Progenitor cell of endocrine pancreas (in vitro differentiated cells): ENCODE measurements around the gene HMX1. TPM values are rescaled to one million over a fixed set of nuclear protein-coding genes. Genes with fewer than 3 reads are reported as not detected.

Experiments used
- DNase-seq: peaks from one replicate; pipeline ENCODE4 v3.0.0; 2021; ENCODE audit warnings: low spot score; ENCODE audit not compliant: unreplicated experiment
- H3K27ac Mint-ChIP-seq: 2 replicates; pipeline ENCODE4 v1.8.0; 2021; ENCODE audit warnings: mild to moderate bottlenecking, moderate library complexity, mixed read lengths
- H3K27me3 Mint-ChIP-seq: 2 replicates; pipeline ENCODE4 v1.8.0; 2021; ENCODE audit warnings: mixed read lengths
- H3K36me3 Mint-ChIP-seq: 2 replicates; pipeline ENCODE4 v1.8.0; 2022; ENCODE audit warnings: mixed read lengths; ENCODE audit not compliant: insufficient read depth
- H3K4me1 Mint-ChIP-seq: 2 replicates; pipeline ENCODE4 v1.8.0; 2021; ENCODE audit warnings: low read depth, mixed read lengths
- H3K4me3 Mint-ChIP-seq: 2 replicates; pipeline ENCODE4 v1.8.0; 2021; ENCODE audit warnings: low read depth, mild to moderate bottlenecking, moderate library complexity, mixed read lengths
- H3K9me3 Mint-ChIP-seq: 2 replicates; pipeline ENCODE4 v1.8.0; 2021; ENCODE audit warnings: low read depth, mixed read lengths
- total RNA-seq: library from RNA; stranded (reverse); gene quantifications from 2 replicates; pipeline ENCODE4 v1.2.1, GENCODE V29; 2021
- TF ChIP-seq, protein P1 (sequence below): fragments of 200-600 bp; sonication (generic); IDR thresholded peaks from one replicate; pipeline ENCODE4 v1.5.0; 2021; ENCODE audit warnings: antibody characterized with exemption, mild to moderate bottlenecking; ENCODE audit not compliant: unreplicated experiment

Gene HMX1
- total RNA-seq, 1 donor from 2014 or later, result 0.65 TPM

DNA sequence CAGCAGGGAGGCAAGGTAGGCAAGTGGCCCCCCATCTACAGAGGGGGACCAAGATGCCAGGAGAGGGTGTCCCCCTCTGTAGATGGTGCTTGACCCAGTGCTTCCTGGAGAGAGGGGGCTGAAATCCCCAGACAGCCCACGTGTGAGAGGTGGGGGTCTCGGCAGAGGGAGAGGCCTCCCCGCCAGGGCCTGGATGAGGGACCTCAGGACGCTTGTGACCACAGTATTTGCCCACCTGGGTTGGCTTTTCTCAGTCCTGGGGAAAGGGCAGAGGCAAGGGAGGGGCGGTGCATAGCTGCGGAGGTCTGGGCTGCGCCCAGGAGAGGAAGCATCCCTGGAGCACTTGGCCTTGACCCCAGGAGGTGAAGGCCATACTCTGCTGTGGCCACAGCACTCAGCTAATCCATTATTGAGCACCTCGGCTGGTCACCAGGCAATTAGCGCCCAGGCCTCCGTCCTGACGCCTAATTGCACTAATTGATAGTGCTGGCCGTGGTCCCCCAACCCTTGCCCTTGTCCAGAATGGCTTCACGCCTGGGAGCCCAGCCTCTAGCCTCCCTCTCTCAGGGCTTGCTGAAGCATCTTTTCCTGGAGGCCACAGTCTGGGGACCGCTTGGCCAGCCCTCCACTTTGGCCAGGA is 30.7 kb downstream of the HMX1 start:
- Mint-ChIP-seq H3K4me1 (peaks cover 3% of the 10 kb centered on the region), H3K36me3 (no peaks in the 10 kb centered on the region), H3K27me3 (peaks cover 37% of the 10 kb centered on the region), H3K9me3 (no peaks in the 10 kb centered on the region), H3K27ac (no peak overlapping the region), H3K4me3 (no peak overlapping the region)
- DNase-seq, result no peak
- TF ChIP-seq, protein P1, sequence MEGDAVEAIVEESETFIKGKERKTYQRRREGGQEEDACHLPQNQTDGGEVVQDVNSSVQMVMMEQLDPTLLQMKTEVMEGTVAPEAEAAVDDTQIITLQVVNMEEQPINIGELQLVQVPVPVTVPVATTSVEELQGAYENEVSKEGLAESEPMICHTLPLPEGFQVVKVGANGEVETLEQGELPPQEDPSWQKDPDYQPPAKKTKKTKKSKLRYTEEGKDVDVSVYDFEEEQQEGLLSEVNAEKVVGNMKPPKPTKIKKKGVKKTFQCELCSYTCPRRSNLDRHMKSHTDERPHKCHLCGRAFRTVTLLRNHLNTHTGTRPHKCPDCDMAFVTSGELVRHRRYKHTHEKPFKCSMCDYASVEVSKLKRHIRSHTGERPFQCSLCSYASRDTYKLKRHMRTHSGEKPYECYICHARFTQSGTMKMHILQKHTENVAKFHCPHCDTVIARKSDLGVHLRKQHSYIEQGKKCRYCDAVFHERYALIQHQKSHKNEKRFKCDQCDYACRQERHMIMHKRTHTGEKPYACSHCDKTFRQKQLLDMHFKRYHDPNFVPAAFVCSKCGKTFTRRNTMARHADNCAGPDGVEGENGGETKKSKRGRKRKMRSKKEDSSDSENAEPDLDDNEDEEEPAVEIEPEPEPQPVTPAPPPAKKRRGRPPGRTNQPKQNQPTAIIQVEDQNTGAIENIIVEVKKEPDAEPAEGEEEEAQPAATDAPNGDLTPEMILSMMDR, result no peak

DNA sequence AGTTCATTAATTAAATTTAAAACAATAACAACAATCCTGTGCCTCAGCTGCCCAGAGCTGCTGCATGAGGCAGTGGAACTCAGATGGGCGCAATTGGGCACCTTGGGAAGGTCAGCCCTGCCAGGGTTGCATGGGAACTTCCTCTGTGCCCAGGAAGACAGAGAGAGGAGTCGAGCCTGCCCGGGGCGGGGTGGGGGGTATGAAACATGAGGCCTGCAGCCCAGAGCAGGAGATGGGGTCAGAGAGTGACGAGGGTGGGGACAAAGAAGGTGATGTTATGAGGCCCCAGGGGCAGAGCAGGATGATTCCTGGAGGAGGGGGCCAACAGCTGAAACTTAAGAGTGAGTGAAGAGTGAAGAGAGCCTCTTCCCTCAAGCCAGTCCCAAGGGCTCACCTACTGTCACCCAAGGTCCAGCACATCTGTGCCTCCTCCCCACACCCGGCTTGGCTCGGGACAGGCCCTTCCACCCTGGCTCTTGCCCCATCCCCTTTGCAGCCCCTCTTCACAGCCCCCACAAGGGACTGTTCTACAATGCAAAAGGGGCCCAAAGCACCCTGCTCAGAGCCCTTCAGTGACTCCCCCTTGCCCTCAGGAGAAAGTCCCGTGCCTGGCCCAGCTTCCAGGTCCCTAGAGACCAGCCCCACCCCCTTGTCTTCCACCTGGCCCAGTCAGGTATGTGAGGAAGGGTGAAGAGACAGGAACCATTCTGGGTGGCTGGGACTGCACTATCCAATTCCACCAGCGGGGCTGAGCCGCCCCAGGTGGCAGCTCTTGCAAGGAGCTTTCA is 31.4 kb downstream of the HMX1 start:
- no peak for DNase-seq
- no peaks in the 10 kb centered on the region for H3K9me3 Mint-ChIP-seq
- TF ChIP-seq, protein P1, result peak; percentile 20
- peaks cover 31% of the 10 kb centered on the region for H3K27me3 Mint-ChIP-seq
- H3K27ac Mint-ChIP-seq, result no peak overlapping the region
- peaks cover 3% of the 10 kb centered on the region for H3K4me1 Mint-ChIP-seq
- no peak overlapping the region for H3K4me3 Mint-ChIP-seq
- H3K36me3 Mint-ChIP-seq, result no peaks in the 10 kb centered on the region

GRCh38 chr4:8838961-8839431 is 32.6 kb downstream of the HMX1 start:
- Mint-ChIP-seq H3K27me3 (peaks cover 28% of the 10 kb centered on the region), H3K36me3 (no peaks in the 10 kb centered on the region), H3K27ac (no peak overlapping the region), H3K4me1 (peaks cover 3% of the 10 kb centered on the region), H3K9me3 (no peaks in the 10 kb centered on the region), H3K4me3 (no peak overlapping the region)
- TF ChIP-seq, protein P1, result no peak
- no peak for DNase-seq

DNA sequence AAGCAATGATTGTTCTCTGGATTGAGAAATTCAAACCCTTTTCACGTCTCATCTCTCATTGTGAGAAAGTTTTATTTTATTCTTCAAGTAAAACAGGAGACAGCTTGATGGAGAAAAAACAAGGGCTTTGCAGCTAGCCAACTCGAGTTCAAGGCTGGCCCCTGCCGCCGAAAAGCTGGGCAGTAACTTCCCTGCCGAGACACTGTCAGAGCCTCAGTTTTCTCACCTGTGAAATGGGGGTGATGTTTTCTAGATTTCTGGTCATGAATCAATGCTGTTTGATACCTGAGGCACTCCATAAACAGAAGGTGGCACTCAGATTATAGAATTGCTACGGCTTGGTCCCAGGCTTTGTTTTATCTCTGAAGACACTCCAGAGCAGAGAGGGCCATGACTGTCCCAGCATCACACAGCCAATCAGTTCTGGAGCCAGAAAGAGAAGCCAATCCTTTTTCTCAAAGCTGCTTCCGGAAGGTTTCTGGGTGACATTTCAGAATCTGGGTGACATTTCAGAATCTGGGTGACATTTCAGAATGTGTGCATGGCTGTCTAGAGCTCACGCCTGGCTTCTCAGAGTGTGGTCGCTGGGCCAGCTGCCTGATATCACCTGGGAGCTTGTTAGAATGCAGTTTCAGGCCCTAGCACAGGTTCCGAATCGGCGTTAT is 33.2 kb downstream of the HMX1 start:
- H3K9me3 Mint-ChIP-seq, result no peaks in the 10 kb centered on the region
- peaks cover 23% of the 10 kb centered on the region for H3K27me3 Mint-ChIP-seq
- peaks cover 3% of the 10 kb centered on the region for H3K4me1 Mint-ChIP-seq
- H3K36me3 Mint-ChIP-seq, result no peaks in the 10 kb centered on the region
- no peak for DNase-seq
- no peak overlapping the region for H3K4me3 Mint-ChIP-seq
- TF ChIP-seq, protein P1, result no peak
- H3K27ac Mint-ChIP-seq, result no peak overlapping the region

DNA sequence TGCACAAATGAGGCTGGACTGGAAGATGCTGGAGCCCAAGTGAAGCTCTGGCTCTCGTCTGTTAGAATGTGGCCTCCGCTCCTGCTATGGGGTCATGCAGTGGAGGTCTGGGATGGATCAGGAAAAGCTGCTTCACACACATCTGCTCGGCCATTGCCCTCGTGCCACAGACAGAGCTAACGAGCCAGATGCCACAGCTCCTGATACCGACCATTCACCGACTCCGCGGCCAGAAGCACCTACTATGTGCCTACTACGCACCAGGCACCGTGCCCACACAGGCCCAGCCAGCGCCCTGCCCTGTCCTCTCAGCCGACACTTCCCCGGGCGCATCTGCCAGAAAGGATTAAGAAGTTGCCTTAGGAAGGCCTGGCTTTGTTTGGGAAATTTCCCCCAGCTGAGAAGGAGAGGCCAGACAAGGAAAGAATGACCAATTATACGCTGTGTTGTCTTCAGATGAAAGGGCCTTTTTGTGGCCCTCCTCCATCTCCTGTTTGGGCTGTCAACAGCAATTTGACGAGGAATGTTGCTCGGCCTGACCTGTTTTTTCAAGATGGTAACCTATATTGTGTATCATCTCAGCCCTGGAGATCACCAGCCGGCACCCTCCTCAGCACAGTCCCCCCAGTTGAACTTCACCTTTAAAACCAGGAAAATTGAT is 34.3 kb downstream of the HMX1 start:
- Mint-ChIP-seq H3K4me1 (peaks cover 3% of the 10 kb centered on the region), H3K27ac (peak overlapping the region; percentile 11), H3K36me3 (no peaks in the 10 kb centered on the region), H3K4me3 (no peak overlapping the region), H3K9me3 (no peaks in the 10 kb centered on the region), H3K27me3 (peaks cover 20% of the 10 kb centered on the region)
- TF ChIP-seq, protein P1, result no peak
- no peak for DNase-seq
